A204.1 (cell line): ENCODE data around the gene KANSL1.
"Not testable (repeated sequence)": the region's sequence is repeated elsewhere in the genome, so short reads cannot be mapped to it uniquely, and the experiment has no call there.

Experiments
- FAIRE-seq: peaks from 2 replicates; lab custom pipeline; 2012; peaks lifted over from hg19 to GRCh38; lab: Jason Lieb, UNC

Gene KANSL1

GRCh38 chr17:46036491-46036890 lies 156.7 kb downstream of the KANSL1 start:
- no peak for FAIRE-seq

GRCh38 chr17:46035112-46035818 lies 158.0 kb downstream of the KANSL1 start:
- no peak for FAIRE-seq

GRCh38 chr17:46033392-46033791 lies 159.8 kb downstream of the KANSL1 start:
- no peak for FAIRE-seq

GRCh38 chr17:46032909-46033308 lies 160.3 kb downstream of the KANSL1 start:
- FAIRE-seq = no peak

GRCh38 chr17:46031920-46032319 lies 161.3 kb downstream of the KANSL1 start:
- FAIRE-seq = no peak

GRCh38 chr17:46031440-46031839 lies 161.8 kb downstream of the KANSL1 start:
- no peak for FAIRE-seq

GRCh38 chr17:46030752-46031151 lies 162.5 kb downstream of the KANSL1 start:
- FAIRE-seq = no peak

GRCh38 chr17:46029627-46030026 lies 163.6 kb downstream of the KANSL1 start:
- no peak for FAIRE-seq

GRCh38 chr17:46028981-46029565 lies 164.2 kb downstream of the KANSL1 start:
- FAIRE-seq = no peak

- FAIRE-seq = no peak
These were observed 164.9 kb downstream of the KANSL1 start for GRCh38 chr17:46028374-46028773.

GRCh38 chr17:46027976-46028325 lies 165.3 kb downstream of the KANSL1 start:
- no peak for FAIRE-seq

- no peak for FAIRE-seq
These were observed 165.9 kb downstream of the KANSL1 start for GRCh38 chr17:46027048-46027975.

- no peak for FAIRE-seq
These were observed 166.8 kb downstream of the KANSL1 start for GRCh38 chr17:46026166-46027047.

GRCh38 chr17:46025510-46026165 lies 167.6 kb downstream of the KANSL1 start:
- no peak for FAIRE-seq

- no peak for FAIRE-seq
These were observed 168.2 kb downstream of the KANSL1 start for GRCh38 chr17:46025060-46025459.

GRCh38 chr17:46024590-46024989 lies 168.6 kb downstream of the KANSL1 start:
- FAIRE-seq = no peak

GRCh38 chr17:46023783-46024388 lies 169.3 kb downstream of the KANSL1 start:
- no peak for FAIRE-seq

GRCh38 chr17:46023366-46023765 lies 169.9 kb downstream of the KANSL1 start:
- not testable (repeated sequence) for FAIRE-seq

GRCh38 chr17:46020998-46021397 lies 172.2 kb downstream of the KANSL1 start:
- no peak for FAIRE-seq

- no peak for FAIRE-seq
These were observed 173.0 kb downstream of the KANSL1 start for GRCh38 chr17:46020023-46020761.
